ENCODE measurements around the gene NANOS2. TPM values are rescaled to one million over a fixed set of nuclear protein-coding genes. Genes with fewer than 3 reads are reported as not detected.
A peak's percentile ranks its signal among the peaks of the same experiment; 100 is the strongest.

Gene NANOS2
- polyA plus RNA-seq, 2 donors, result not detected

GRCh38 chr19:45885556-45886426 is 28.8 kb downstream of the NANOS2 start, which contains the start of gene IRF2BP1:
Gene IRF2BP1, minus strand, starts transcription at chr19:45886141. Its CDS starts 367 bp downstream, at chr19:45885774.
- 0% methylated on average over 96 to 107 of the region's 107 CpGs for WGBS, 2 donors
- no peaks in the 10 kb centered on the region for H3K9me3 ChIP-seq (ENCODE audit: control insufficient read depth in 2 of 2, insufficient read depth in 1 of 2, low read depth in 1 of 2, low read length in 1 of 2)
- H3K4me3 ChIP-seq (ENCODE audit: low read depth in 1 of 2, low read length in 2 of 2), result peak within 1 kb of the TSS; percentile 59 to 83
- H3K36me3 ChIP-seq (ENCODE audit: control insufficient read depth in 2 of 2, insufficient read depth in 2 of 2, low read length in 1 of 2), result peaks cover 0 to 2% of the 10 kb centered on the region in 2 donors
- no peaks in the 10 kb centered on the region for H3K27me3 ChIP-seq (ENCODE audit: control insufficient read depth in 1 of 2, insufficient read depth in 2 of 2, low read length in 2 of 2)
- H3K27ac ChIP-seq (ENCODE audit: low read depth in 2 of 2, low read length in 1 of 2), result peak within 1 kb of the TSS; percentile 90 to 95
- peaks cover 9 to 21% of the 10 kb centered on the region in 2 donors for H3K4me1 ChIP-seq (ENCODE audit: control insufficient read depth in 2 of 2, insufficient read depth in 2 of 2, low read length in 1 of 2)

GRCh38 chr19:45884682-45885555 is 29.7 kb downstream of the NANOS2 start:
- Histone ChIP-seq H3K36me3 (ENCODE audit: control insufficient read depth in 2 of 2, insufficient read depth in 2 of 2, low read length in 1 of 2) (peaks cover 0 to 2% of the 10 kb centered on the region in 2 donors), H3K27ac (ENCODE audit: low read depth in 2 of 2, low read length in 1 of 2) (peak overlapping the region; percentile 90 to 95), H3K27me3 (ENCODE audit: control insufficient read depth in 1 of 2, insufficient read depth in 2 of 2, low read length in 2 of 2) (no peaks in the 10 kb centered on the region), H3K4me3 (ENCODE audit: low read depth in 1 of 2, low read length in 2 of 2) (peak overlapping the region; percentile 59 to 83), H3K4me1 (ENCODE audit: control insufficient read depth in 2 of 2, insufficient read depth in 2 of 2, low read length in 1 of 2) (peaks cover 9 to 21% of the 10 kb centered on the region in 2 donors), H3K9me3 (ENCODE audit: control insufficient read depth in 2 of 2, insufficient read depth in 1 of 2, low read depth in 1 of 2, low read length in 1 of 2) (no peaks in the 10 kb centered on the region)
- 53 to 55% methylated on average over 68 to 72 of the region's 72 CpGs for WGBS, 2 donors

GRCh38 chr19:45883881-45884681 is 30.5 kb downstream of the NANOS2 start:
- WGBS, 2 donors, result 74 to 83% methylated on average over 55 to 57 of the region's 57 CpGs
- H3K4me3 ChIP-seq (ENCODE audit: low read depth in 1 of 2, low read length in 2 of 2), result no peak overlapping the region
- no peaks in the 10 kb centered on the region for H3K27me3 ChIP-seq (ENCODE audit: control insufficient read depth in 1 of 2, insufficient read depth in 2 of 2, low read length in 2 of 2)
- peaks cover 0 to 2% of the 10 kb centered on the region in 2 donors for H3K36me3 ChIP-seq (ENCODE audit: control insufficient read depth in 2 of 2, insufficient read depth in 2 of 2, low read length in 1 of 2)
- H3K27ac ChIP-seq (ENCODE audit: low read depth in 2 of 2, low read length in 1 of 2), result no peak overlapping the region
- H3K4me1 ChIP-seq (ENCODE audit: control insufficient read depth in 2 of 2, insufficient read depth in 2 of 2, low read length in 1 of 2), result peaks cover 9 to 21% of the 10 kb centered on the region in 2 donors
- no peaks in the 10 kb centered on the region for H3K9me3 ChIP-seq (ENCODE audit: control insufficient read depth in 2 of 2, insufficient read depth in 1 of 2, low read depth in 1 of 2, low read length in 1 of 2)

GRCh38 chr19:45883586-45883880 is 31.0 kb downstream of the NANOS2 start:
- Histone ChIP-seq H3K4me1 (ENCODE audit: control insufficient read depth in 2 of 2, insufficient read depth in 2 of 2, low read length in 1 of 2) (peaks cover 9 to 21% of the 10 kb centered on the region in 2 donors), H3K36me3 (ENCODE audit: control insufficient read depth in 2 of 2, insufficient read depth in 2 of 2, low read length in 1 of 2) (peaks cover 0 to 2% of the 10 kb centered on the region in 2 donors), H3K27ac (ENCODE audit: low read depth in 2 of 2, low read length in 1 of 2) (no peak overlapping the region), H3K27me3 (ENCODE audit: control insufficient read depth in 1 of 2, insufficient read depth in 2 of 2, low read length in 2 of 2) (no peaks in the 10 kb centered on the region), H3K4me3 (ENCODE audit: low read depth in 1 of 2, low read length in 2 of 2) (no peak overlapping the region), H3K9me3 (ENCODE audit: control insufficient read depth in 2 of 2, insufficient read depth in 1 of 2, low read depth in 1 of 2, low read length in 1 of 2) (no peaks in the 10 kb centered on the region)
- WGBS, 2 donors, result 13 to 22% methylated on average over 5 of the region's 5 CpGs

- H3K4me1 ChIP-seq (ENCODE audit: control insufficient read depth in 2 of 2, insufficient read depth in 2 of 2, low read length in 1 of 2), result peaks cover 9 to 21% of the 10 kb centered on the region in 2 donors
- WGBS, 2 donors, result 16% methylated on average over 46 to 47 of the region's 47 CpGs
- peak overlapping the region in 1 of 2 donors; percentile 39 for H3K27ac ChIP-seq (ENCODE audit: low read depth in 2 of 2, low read length in 1 of 2)
- no peaks in the 10 kb centered on the region for H3K9me3 ChIP-seq (ENCODE audit: control insufficient read depth in 2 of 2, insufficient read depth in 1 of 2, low read depth in 1 of 2, low read length in 1 of 2)
- peak overlapping the region; percentile 42 to 51 for H3K4me3 ChIP-seq (ENCODE audit: low read depth in 1 of 2, low read length in 2 of 2)
- H3K36me3 ChIP-seq (ENCODE audit: control insufficient read depth in 2 of 2, insufficient read depth in 2 of 2, low read length in 1 of 2), result peaks cover 0 to 2% of the 10 kb centered on the region in 2 donors
- H3K27me3 ChIP-seq (ENCODE audit: control insufficient read depth in 1 of 2, insufficient read depth in 2 of 2, low read length in 2 of 2), result no peaks in the 10 kb centered on the region
Observed at GRCh38 chr19:45882652-45883585, 31.7 kb downstream of the NANOS2 start.

- Histone ChIP-seq H3K27ac (ENCODE audit: low read depth in 2 of 2, low read length in 1 of 2) (no peak overlapping the region), H3K4me1 (ENCODE audit: control insufficient read depth in 2 of 2, insufficient read depth in 2 of 2, low read length in 1 of 2) (peaks cover 9 to 21% of the 10 kb centered on the region in 2 donors), H3K4me3 (ENCODE audit: low read depth in 1 of 2, low read length in 2 of 2) (no peak overlapping the region), H3K36me3 (ENCODE audit: control insufficient read depth in 2 of 2, insufficient read depth in 2 of 2, low read length in 1 of 2) (peaks cover 0 to 2% of the 10 kb centered on the region in 2 donors), H3K27me3 (ENCODE audit: control insufficient read depth in 1 of 2, insufficient read depth in 2 of 2, low read length in 2 of 2) (no peaks in the 10 kb centered on the region), H3K9me3 (ENCODE audit: control insufficient read depth in 2 of 2, insufficient read depth in 1 of 2, low read depth in 1 of 2, low read length in 1 of 2) (no peaks in the 10 kb centered on the region)
- WGBS, 2 donors, result 34 to 53% methylated on average over 4 of the region's 4 CpGs
Observed at GRCh38 chr19:45881909-45882528, 32.6 kb downstream of the NANOS2 start.

- Histone ChIP-seq H3K36me3 (ENCODE audit: control insufficient read depth in 2 of 2, insufficient read depth in 2 of 2, low read length in 1 of 2) (peaks cover 0 to 2% of the 10 kb centered on the region in 2 donors), H3K27ac (ENCODE audit: low read depth in 2 of 2, low read length in 1 of 2) (no peak overlapping the region), H3K27me3 (ENCODE audit: control insufficient read depth in 1 of 2, insufficient read depth in 2 of 2, low read length in 2 of 2) (no peaks in the 10 kb centered on the region), H3K4me3 (ENCODE audit: low read depth in 1 of 2, low read length in 2 of 2) (no peak overlapping the region), H3K9me3 (ENCODE audit: control insufficient read depth in 2 of 2, insufficient read depth in 1 of 2, low read depth in 1 of 2, low read length in 1 of 2) (no peaks in the 10 kb centered on the region), H3K4me1 (ENCODE audit: control insufficient read depth in 2 of 2, insufficient read depth in 2 of 2, low read length in 1 of 2) (peaks cover 9 to 21% of the 10 kb centered on the region in 2 donors)
- WGBS, 2 donors, result 64 to 80% methylated on average over 10 of the region's 10 CpGs
Observed at GRCh38 chr19:45881082-45881908, 33.3 kb downstream of the NANOS2 start.

Data from esophagus (tissue), 2 donors.